ENCODE results near the gene NAALADL2. TPM values are rescaled to one million over a fixed set of nuclear protein-coding genes. Genes with fewer than 3 reads are reported as not detected.

NAALADL2 gene
- total RNA-seq, 1 donor from 2014 or later: 36.9 TPM

DNA sequence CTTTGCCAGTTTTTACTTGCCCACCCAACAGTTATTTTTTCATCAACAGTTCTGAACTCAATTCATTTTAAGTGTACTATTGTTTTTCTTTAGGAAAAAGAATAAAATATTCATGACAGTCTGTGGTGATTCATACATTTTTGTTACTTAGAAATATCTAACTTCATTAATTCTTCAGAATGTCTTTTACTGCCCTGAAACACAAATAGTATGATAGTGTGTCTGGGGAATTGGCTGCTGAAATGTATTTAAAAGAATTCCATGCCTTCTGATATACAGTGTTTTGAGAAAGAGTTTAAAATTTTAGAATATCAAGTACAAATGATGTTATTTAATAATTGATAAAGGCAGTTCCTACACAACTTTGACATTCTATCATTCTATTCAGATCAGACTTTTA lies 854.1 kb downstream of the NAALADL2 start:
- intact Hi-C loops (cut with DNase I): no loop called here
- ATAC-seq (no peak), DNase-seq (ENCODE audit: low spot score) (no peak)

DNA sequence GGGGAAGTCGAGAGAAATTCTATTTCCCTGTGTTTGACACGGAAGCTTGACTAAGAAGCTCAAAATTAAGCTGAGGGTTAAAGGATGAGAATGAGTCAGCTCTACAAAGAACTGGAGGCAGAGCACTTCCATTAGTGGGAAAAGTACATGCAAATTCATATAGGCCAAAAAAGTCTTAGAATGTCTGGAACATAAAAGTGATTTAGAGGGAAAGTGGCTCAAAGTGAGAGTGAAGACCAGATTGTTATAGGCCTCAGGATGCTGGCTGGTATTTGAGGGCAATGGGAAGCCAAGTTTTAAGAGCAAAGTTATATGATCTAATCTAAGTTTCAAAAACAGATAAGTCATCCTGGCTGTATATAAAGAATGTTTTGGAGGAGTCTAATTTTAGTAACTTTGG lies 857.3 kb downstream of the NAALADL2 start:
- DNase-seq (ENCODE audit: low spot score) (no peak), ATAC-seq (no peak)
- intact Hi-C loops (cut with DNase I): no loop called here

- no peak for DNase-seq (ENCODE audit: low spot score)
- no peak for ATAC-seq
- intact Hi-C loops (cut with DNase I): no loop called here
These were observed 867.1 kb downstream of the NAALADL2 start for GRCh38 chr3:175726228-175726627.

DNA sequence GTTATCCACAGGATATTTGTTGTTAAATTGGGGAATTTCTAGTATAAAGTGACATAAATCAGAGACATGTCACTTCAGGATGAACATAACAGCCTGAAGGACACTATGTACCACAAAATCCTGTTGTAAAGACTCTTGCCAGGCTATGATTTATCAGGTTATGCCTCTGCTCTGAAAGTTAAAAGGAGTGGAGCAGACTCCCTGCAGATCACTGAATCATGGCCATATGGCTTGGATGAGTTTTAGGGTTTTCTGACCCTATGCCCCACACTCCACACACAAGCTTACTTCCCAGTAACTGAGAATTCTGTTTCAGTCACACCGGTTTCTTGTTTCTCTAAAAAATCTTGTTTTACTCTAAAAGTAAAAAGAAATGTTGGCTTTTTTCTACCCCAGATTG lies 869.4 kb downstream of the NAALADL2 start:
- intact Hi-C loops (cut with DNase I): no loop called here
- ATAC-seq (no peak), DNase-seq (ENCODE audit: low spot score) (no peak)

DNA sequence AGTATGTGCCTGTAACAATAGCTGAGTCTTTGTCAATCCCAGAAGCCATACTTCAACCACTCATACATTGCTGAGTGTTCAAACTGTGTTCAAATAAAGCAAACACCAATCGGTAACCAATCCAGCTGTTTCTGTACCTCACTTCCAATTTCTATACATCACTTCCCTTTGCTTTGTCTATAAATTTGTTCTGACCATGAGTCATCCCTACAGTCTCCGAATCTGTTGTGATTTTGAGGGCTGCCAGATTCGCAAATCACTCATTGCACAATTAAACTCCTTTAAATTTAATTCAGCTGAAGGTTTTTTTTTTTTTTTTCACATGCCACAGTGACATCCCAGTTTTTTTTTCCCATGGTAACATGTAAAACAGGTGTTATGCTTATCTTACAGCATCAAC lies 870.3 kb downstream of the NAALADL2 start:
- no peak for DNase-seq (ENCODE audit: low spot score)
- ATAC-seq: no peak
- intact Hi-C loops (cut with DNase I): no loop called here

DNA sequence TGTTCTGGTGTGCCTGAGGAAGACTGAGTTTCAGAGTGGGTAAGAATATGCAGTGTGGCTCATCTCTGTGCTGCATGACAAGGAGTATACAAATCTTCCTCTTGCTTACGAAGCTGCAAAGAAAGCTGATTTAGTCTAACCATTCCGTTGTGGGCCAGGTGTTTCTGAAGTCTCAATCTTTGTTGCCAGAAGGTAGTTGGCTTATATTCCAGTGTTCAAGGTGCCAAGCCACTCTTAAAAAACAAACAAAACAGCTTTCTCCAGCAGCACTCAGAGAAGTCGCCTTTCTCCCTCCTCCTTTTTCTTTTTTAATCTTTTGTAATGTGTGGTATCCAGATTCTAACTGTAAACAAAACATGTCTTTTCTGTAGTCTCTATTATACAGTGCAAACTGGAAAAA lies 872.4 kb downstream of the NAALADL2 start:
- intact Hi-C loops (cut with DNase I): no loop called here
- DNase-seq (ENCODE audit: low spot score) (no peak), ATAC-seq (no peak)

- DNase-seq (ENCODE audit: low spot score) (no peak), ATAC-seq (no peak)
- intact Hi-C loops (cut with DNase I): no loop called here
These were observed 872.9 kb downstream of the NAALADL2 start for GRCh38 chr3:175732017-175732416.

- ATAC-seq (no peak), DNase-seq (ENCODE audit: low spot score) (no peak)
- intact Hi-C loops (cut with DNase I): no loop called here
These were observed 876.7 kb downstream of the NAALADL2 start for GRCh38 chr3:175735866-175736265.

- ATAC-seq (no peak), DNase-seq (ENCODE audit: low spot score) (no peak)
- intact Hi-C loops (cut with DNase I): no loop called here
These were observed 878.8 kb downstream of the NAALADL2 start for GRCh38 chr3:175737646-175738572.

DNA sequence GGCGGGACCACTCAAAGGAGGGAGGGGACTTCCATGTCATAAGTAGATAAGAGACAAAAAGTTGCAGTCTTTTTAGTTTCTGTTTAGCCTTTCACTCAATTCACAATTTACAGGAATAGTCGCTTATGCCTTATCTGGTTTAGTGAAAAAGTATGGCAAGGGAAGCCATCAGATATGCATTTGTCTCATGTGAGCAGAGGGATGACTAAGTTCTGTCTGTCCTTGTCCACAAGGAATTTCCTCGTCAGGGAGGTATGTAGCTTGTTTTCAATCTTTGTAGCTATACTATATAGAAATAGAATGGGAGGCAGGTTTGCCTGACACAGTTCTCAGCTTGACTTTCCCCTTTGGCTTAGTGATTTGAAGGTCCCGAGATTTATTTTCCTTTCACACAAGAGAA lies 882.8 kb downstream of the NAALADL2 start:
- ATAC-seq (no peak), DNase-seq (ENCODE audit: low spot score) (no peak)
- intact Hi-C loops (cut with DNase I): no loop called here

GRCh38 chr3:175743733-175744400 lies 884.7 kb downstream of the NAALADL2 start:
- ATAC-seq: no peak
- DNase-seq (ENCODE audit: low spot score): no peak
- intact Hi-C loops (cut with DNase I): no loop called here

- DNase-seq (ENCODE audit: low spot score) (no peak), ATAC-seq (no peak)
- intact Hi-C loops (cut with DNase I): no loop called here
These were observed 887.2 kb downstream of the NAALADL2 start for GRCh38 chr3:175746308-175746707.

GRCh38 chr3:175748087-175748730 lies 889.1 kb downstream of the NAALADL2 start:
- intact Hi-C loops (cut with DNase I): no loop called here
- ATAC-seq (no peak), DNase-seq (ENCODE audit: low spot score) (no peak)

DNA sequence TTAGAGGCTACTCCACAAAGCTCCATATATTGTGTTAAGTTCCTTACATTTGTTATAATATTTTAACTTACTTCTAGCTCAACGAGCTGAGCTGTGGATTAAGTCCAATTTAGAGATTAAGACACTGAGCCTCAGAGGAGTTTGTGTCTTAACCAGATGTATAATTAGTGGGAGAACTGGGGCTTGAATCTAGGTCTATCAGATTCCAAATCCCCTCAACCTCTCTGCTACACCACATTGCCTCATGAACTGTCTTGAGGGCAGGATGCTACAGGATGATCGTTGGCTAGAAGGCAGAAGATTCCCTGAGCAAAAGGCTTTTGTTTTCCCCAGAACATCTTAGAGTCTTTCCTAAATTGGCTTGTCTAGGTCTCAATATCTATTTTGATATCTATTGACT lies 890.8 kb downstream of the NAALADL2 start:
- intact Hi-C loops (cut with DNase I): no loop called here
- no peak for DNase-seq (ENCODE audit: low spot score)
- no peak for ATAC-seq

DNA sequence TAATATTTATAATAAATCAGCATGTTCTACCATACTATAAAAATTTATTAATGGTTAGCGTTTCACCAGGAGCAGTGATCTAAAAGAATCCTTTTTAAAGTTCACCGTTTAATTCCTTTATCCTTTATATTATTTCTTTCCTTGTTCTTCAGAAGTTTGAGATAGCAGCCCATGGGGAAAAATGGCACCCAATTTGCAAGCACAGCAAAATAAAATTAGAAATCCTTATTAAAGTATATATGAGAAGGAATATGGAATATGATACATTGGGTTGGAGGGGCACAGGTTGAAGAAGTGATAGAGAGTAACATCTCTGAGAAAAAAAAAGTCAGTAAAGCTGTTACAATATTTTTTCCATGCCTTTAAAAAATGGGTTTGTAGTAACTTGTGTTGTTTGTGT lies 892.0 kb downstream of the NAALADL2 start:
- intact Hi-C loops (cut with DNase I): no loop called here
- ATAC-seq (no peak), DNase-seq (ENCODE audit: low spot score) (no peak)

DNA sequence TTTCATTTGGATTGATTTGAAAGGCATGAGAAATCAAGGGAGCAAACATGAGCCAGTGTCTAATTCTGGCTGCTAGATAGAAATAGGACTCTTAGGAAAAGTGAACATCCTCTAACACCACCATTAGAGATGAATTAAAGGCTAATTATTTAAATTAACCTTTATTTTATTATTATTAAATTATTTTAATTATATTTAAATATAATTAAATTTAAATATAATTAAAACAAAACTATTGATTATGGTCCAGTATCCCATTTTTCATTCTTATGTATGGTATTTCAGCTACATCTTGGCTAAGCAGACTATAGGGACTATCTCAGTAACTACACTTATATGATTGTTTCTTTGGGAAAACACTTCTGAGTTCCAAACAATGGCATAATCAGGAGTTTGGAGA lies 904.8 kb downstream of the NAALADL2 start:
- DNase-seq (ENCODE audit: low spot score) (no peak), ATAC-seq (no peak)
- intact Hi-C loops (cut with DNase I): no loop called here

GRCh38 chr3:175764722-175765121 lies 905.6 kb downstream of the NAALADL2 start:
- ATAC-seq: peak; percentile 67
- intact Hi-C loops (cut with DNase I): no loop called here
- no peak for DNase-seq (ENCODE audit: low spot score)

GRCh38 chr3:175770426-175770825 lies 911.3 kb downstream of the NAALADL2 start:
- DNase-seq (ENCODE audit: low spot score) (no peak), ATAC-seq (no peak)
- intact Hi-C loops (cut with DNase I): no loop called here

GRCh38 chr3:175777495-175777894 lies 918.4 kb downstream of the NAALADL2 start:
- DNase-seq (ENCODE audit: low spot score) (no peak), ATAC-seq (peak; percentile 68)
- intact Hi-C loops (cut with DNase I): no loop called here

DNA sequence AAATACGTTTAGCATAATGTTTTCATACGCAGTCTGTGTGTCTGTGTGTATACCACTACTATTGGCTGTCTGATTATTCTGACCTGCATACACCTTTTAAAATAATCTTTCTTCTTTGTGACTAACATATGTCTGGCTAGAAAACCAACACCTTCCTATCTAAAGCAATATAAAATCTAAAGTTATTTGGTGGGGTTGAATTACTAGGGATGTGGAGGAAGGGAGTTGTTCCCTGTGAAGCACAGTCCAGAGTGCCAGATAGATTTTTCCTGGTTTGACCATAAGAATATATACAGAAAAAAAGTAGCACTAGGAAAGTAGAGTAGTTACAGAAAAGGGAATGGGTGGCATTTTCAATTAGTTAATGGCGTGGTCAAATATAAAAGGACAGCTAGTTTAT lies 918.8 kb downstream of the NAALADL2 start:
- intact Hi-C loops (cut with DNase I): no loop called here
- no peak for ATAC-seq

More for the DNA sequence above, 918.8 kb downstream of the NAALADL2 start:
- DNase-seq (ENCODE audit: low spot score): no peak
